ENCODE measurements around the gene SGMS1.

The SGMS1 gene

DNA sequence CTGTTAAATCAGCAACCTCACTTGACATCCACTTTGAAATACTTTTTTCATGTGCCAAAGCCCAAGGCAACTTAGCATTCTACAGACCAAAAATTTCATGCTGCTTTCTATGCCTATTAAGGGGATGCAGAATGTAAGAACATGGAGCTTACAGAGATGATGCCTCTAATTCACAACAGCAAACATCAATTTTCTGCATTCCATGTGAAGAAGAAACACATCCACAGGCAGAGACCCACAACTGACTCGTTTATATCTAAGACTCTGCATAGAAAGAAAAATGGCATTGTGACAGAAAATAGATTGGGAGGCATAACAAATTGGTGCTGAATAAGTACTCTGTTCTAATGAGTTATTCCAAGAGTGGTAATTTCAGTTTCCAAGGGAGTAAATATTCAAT is 107.6 kb downstream of the SGMS1 start:
- no peak overlapping the region for H4K91ac ChIP-seq (ENCODE audit: low read length)
- H3K9ac ChIP-seq (ENCODE audit: low read length) = no peak overlapping the region
- no peak overlapping the region for H3K4ac ChIP-seq (ENCODE audit: low read depth in 1 of 2, low read length in 2 of 2)
- no peaks in the 10 kb centered on the region for H3K36me3 ChIP-seq (ENCODE audit: control insufficient read depth in 1 of 2, insufficient read depth in 2 of 2, low read depth in 1 of 2, low read length in 2 of 2)
- peaks cover 17% of the 10 kb centered on the region for H3K79me1 ChIP-seq (replicated peaks; ENCODE audit: low read length, poor library complexity, severe bottlenecking)
- no peak overlapping the region for H2AFZ ChIP-seq (ENCODE audit: low read depth, low read length)
- no peaks in the 10 kb centered on the region for H3K9me3 ChIP-seq (ENCODE audit: control insufficient read depth, low read length)
- H3K4me3 ChIP-seq (ENCODE audit: insufficient read depth in 1 of 2, low read depth in 1 of 2, low read length in 2 of 2) = no peak overlapping the region
- H3K18ac ChIP-seq (ENCODE audit: low read depth in 1 of 2, low read length in 2 of 2) = no peak overlapping the region
- no peak overlapping the region for H3K4me2 ChIP-seq (ENCODE audit: low read length, poor library complexity, severe bottlenecking)
- no peak overlapping the region for H2BK12ac ChIP-seq (ENCODE audit: low read length in 2 of 2)
- no peak overlapping the region for H2AK5ac ChIP-seq (ENCODE audit: low read length, severe bottlenecking)
- no peak overlapping the region for H3K23ac ChIP-seq (ENCODE audit: low read length in 2 of 2)
- no peak overlapping the region for H4K8ac ChIP-seq (ENCODE audit: low read length)
- no peaks in the 10 kb centered on the region for H3K4me1 ChIP-seq (ENCODE audit: control insufficient read depth, insufficient read depth, low read depth, low read length)
- no peak for DNase-seq
- H2BK120ac ChIP-seq (ENCODE audit: low read depth, low read length) = no peak overlapping the region
- H2BK15ac ChIP-seq (ENCODE audit: low read depth, poor library complexity, severe bottlenecking) = no peak overlapping the region
- H3K27me3 ChIP-seq (ENCODE audit: control insufficient read depth in 1 of 2, insufficient read depth in 1 of 2, low read length in 2 of 2) = no peaks in the 10 kb centered on the region
- H2BK5ac ChIP-seq (ENCODE audit: low read depth, low read length, poor library complexity, severe bottlenecking) = no peak overlapping the region
- no CpG with 5 or more reads among the region's 1 CpG for WGBS
- H3K14ac ChIP-seq (ENCODE audit: low read length in 2 of 2) = no peak overlapping the region
- H3K27ac ChIP-seq (ENCODE audit: low read length, poor library complexity, severe bottlenecking) = no peak overlapping the region

DNA sequence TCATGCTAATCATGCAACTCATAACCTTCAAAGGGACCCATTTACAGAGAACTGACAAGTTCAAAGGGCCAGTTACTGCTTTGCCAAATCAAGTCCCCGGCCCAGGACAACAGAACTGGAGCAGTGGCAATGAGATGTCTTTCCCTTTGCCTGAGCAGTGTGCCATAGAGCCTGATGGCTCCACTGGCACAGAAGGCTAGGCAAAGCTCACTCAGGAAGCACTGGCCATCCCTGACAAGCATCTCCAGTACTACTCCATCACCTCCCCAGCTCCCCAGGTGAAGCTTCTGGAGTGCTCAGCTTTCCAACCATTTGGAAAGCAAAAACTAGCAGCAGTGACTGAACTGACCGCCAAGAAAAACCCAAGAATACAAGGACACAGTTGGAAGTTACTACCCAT is 108.3 kb downstream of the SGMS1 start:
- H3K4me1 ChIP-seq (ENCODE audit: control insufficient read depth, insufficient read depth, low read depth, low read length) = no peaks in the 10 kb centered on the region
- H3K9me3 ChIP-seq (ENCODE audit: control insufficient read depth, low read length) = no peaks in the 10 kb centered on the region
- H2BK15ac ChIP-seq (ENCODE audit: low read depth, poor library complexity, severe bottlenecking) = no peak overlapping the region
- peaks cover 15% of the 10 kb centered on the region for H3K79me1 ChIP-seq (replicated peaks; ENCODE audit: low read length, poor library complexity, severe bottlenecking)
- no peak overlapping the region for H3K4me3 ChIP-seq (ENCODE audit: insufficient read depth in 1 of 2, low read depth in 1 of 2, low read length in 2 of 2)
- no peak for DNase-seq
- H3K9ac ChIP-seq (ENCODE audit: low read length) = no peak overlapping the region
- no peak overlapping the region for H3K4me2 ChIP-seq (ENCODE audit: low read length, poor library complexity, severe bottlenecking)
- no peaks in the 10 kb centered on the region for H3K27me3 ChIP-seq (ENCODE audit: control insufficient read depth in 1 of 2, insufficient read depth in 1 of 2, low read length in 2 of 2)
- H3K14ac ChIP-seq (ENCODE audit: low read length in 2 of 2) = no peak overlapping the region
- no peak overlapping the region for H4K8ac ChIP-seq (ENCODE audit: low read length)
- no peak overlapping the region for H3K4ac ChIP-seq (ENCODE audit: low read depth in 1 of 2, low read length in 2 of 2)
- H3K36me3 ChIP-seq (ENCODE audit: control insufficient read depth in 1 of 2, insufficient read depth in 2 of 2, low read depth in 1 of 2, low read length in 2 of 2) = no peaks in the 10 kb centered on the region
- no peak overlapping the region for H3K18ac ChIP-seq (ENCODE audit: low read depth in 1 of 2, low read length in 2 of 2)
- H3K27ac ChIP-seq (ENCODE audit: low read length, poor library complexity, severe bottlenecking) = no peak overlapping the region
- no peak overlapping the region for H4K91ac ChIP-seq (ENCODE audit: low read length)
- no peak overlapping the region for H2BK5ac ChIP-seq (ENCODE audit: low read depth, low read length, poor library complexity, severe bottlenecking)
- 100% methylated on average over 2 of the region's 2 CpGs for WGBS
- no peak overlapping the region for H3K23ac ChIP-seq (ENCODE audit: low read length in 2 of 2)
- no peak overlapping the region for H2AFZ ChIP-seq (ENCODE audit: low read depth, low read length)
- H2BK12ac ChIP-seq (ENCODE audit: low read length in 2 of 2) = no peak overlapping the region
- H2BK120ac ChIP-seq (ENCODE audit: low read depth, low read length) = no peak overlapping the region
- H2AK5ac ChIP-seq (ENCODE audit: low read length, severe bottlenecking) = no peak overlapping the region

DNA sequence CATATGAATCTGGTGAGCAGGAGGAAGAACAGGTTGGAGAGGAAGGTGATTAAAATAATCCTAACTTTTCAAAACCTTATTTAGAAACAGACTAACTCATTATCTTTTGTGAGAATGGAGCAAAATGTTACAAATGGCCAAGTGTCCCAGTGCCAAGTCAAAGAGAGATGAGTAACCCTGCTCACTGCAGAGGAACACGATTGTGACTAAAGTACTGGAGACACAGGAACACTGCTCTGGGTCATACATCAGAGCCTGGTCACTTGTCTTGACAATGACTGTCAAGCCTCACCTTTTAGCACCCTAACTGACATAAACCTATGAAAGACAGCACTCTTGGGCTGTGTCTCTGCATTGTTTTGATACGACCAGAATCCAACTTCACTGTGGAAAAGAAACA is 108.8 kb downstream of the SGMS1 start:
- Histone ChIP-seq H3K27ac (ENCODE audit: low read length, poor library complexity, severe bottlenecking) (no peak overlapping the region), H2AFZ (ENCODE audit: low read depth, low read length) (no peak overlapping the region), H3K18ac (ENCODE audit: low read depth in 1 of 2, low read length in 2 of 2) (no peak overlapping the region), H3K27me3 (ENCODE audit: control insufficient read depth in 1 of 2, insufficient read depth in 1 of 2, low read length in 2 of 2) (no peaks in the 10 kb centered on the region), H3K4me3 (ENCODE audit: insufficient read depth in 1 of 2, low read depth in 1 of 2, low read length in 2 of 2) (no peak overlapping the region), H3K9ac (ENCODE audit: low read length) (no peak overlapping the region), H4K8ac (ENCODE audit: low read length) (no peak overlapping the region), H3K23ac (ENCODE audit: low read length in 2 of 2) (no peak overlapping the region), H3K4ac (ENCODE audit: low read depth in 1 of 2, low read length in 2 of 2) (no peak overlapping the region), H2BK5ac (ENCODE audit: low read depth, low read length, poor library complexity, severe bottlenecking) (no peak overlapping the region), H3K79me1 (replicated peaks; ENCODE audit: low read length, poor library complexity, severe bottlenecking) (peaks cover 14% of the 10 kb centered on the region), H3K4me2 (ENCODE audit: low read length, poor library complexity, severe bottlenecking) (no peak overlapping the region), H4K91ac (ENCODE audit: low read length) (no peak overlapping the region), H2AK5ac (ENCODE audit: low read length, severe bottlenecking) (no peak overlapping the region), H2BK120ac (ENCODE audit: low read depth, low read length) (no peak overlapping the region), H3K14ac (ENCODE audit: low read length in 2 of 2) (no peak overlapping the region), H2BK15ac (ENCODE audit: low read depth, poor library complexity, severe bottlenecking) (no peak overlapping the region), H3K36me3 (ENCODE audit: control insufficient read depth in 1 of 2, insufficient read depth in 2 of 2, low read depth in 1 of 2, low read length in 2 of 2) (no peaks in the 10 kb centered on the region), H3K9me3 (ENCODE audit: control insufficient read depth, low read length) (no peaks in the 10 kb centered on the region), H2BK12ac (ENCODE audit: low read length in 2 of 2) (no peak overlapping the region), H3K4me1 (ENCODE audit: control insufficient read depth, insufficient read depth, low read depth, low read length) (no peaks in the 10 kb centered on the region)
- 84% methylated on average over 2 of the region's 2 CpGs for WGBS
- DNase-seq = no peak

DNA sequence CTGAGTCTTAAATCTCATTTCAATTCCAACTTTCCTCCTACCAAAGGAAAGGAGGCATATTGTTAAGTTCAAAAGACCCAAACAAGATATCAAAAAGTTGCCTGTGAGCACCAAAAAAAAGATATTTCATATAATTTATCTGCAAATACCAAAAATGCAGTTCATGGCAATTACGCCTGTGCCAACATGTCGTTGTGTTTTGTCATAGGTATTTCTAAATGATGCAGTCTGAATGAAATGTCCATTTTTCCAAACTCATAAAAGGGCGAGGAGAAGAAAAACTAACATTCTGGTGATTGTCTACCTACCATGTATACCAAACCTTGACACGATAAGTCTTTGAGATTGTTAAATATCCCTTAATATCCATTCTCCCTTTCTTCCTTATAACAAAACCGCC is 109.8 kb downstream of the SGMS1 start:
- no peaks in the 10 kb centered on the region for H3K9me3 ChIP-seq (ENCODE audit: control insufficient read depth, low read length)
- no peak overlapping the region for H3K27ac ChIP-seq (ENCODE audit: low read length, poor library complexity, severe bottlenecking)
- no peak overlapping the region for H3K18ac ChIP-seq (ENCODE audit: low read depth in 1 of 2, low read length in 2 of 2)
- H3K14ac ChIP-seq (ENCODE audit: low read length in 2 of 2) = no peak overlapping the region
- no peak overlapping the region for H2AFZ ChIP-seq (ENCODE audit: low read depth, low read length)
- no peaks in the 10 kb centered on the region for H3K36me3 ChIP-seq (ENCODE audit: control insufficient read depth in 1 of 2, insufficient read depth in 2 of 2, low read depth in 1 of 2, low read length in 2 of 2)
- no peaks in the 10 kb centered on the region for H3K4me1 ChIP-seq (ENCODE audit: control insufficient read depth, insufficient read depth, low read depth, low read length)
- no peak overlapping the region for H3K23ac ChIP-seq (ENCODE audit: low read length in 2 of 2)
- H2BK5ac ChIP-seq (ENCODE audit: low read depth, low read length, poor library complexity, severe bottlenecking) = no peak overlapping the region
- H3K79me1 ChIP-seq (replicated peaks; ENCODE audit: low read length, poor library complexity, severe bottlenecking) = peaks cover 14% of the 10 kb centered on the region
- H4K91ac ChIP-seq (ENCODE audit: low read length) = no peak overlapping the region
- WGBS = 97% methylated on average over 3 of the region's 5 CpGs
- H3K27me3 ChIP-seq (ENCODE audit: control insufficient read depth in 1 of 2, insufficient read depth in 1 of 2, low read length in 2 of 2) = no peaks in the 10 kb centered on the region
- H3K4me2 ChIP-seq (ENCODE audit: low read length, poor library complexity, severe bottlenecking) = no peak overlapping the region
- no peak overlapping the region for H4K8ac ChIP-seq (ENCODE audit: low read length)
- H3K9ac ChIP-seq (ENCODE audit: low read length) = no peak overlapping the region
- H2BK12ac ChIP-seq (ENCODE audit: low read length in 2 of 2) = no peak overlapping the region
- no peak overlapping the region for H2BK120ac ChIP-seq (ENCODE audit: low read depth, low read length)
- no peak overlapping the region for H3K4ac ChIP-seq (ENCODE audit: low read depth in 1 of 2, low read length in 2 of 2)
- no peak overlapping the region for H2AK5ac ChIP-seq (ENCODE audit: low read length, severe bottlenecking)
- H2BK15ac ChIP-seq (ENCODE audit: low read depth, poor library complexity, severe bottlenecking) = no peak overlapping the region
- H3K4me3 ChIP-seq (ENCODE audit: insufficient read depth in 1 of 2, low read depth in 1 of 2, low read length in 2 of 2) = no peak overlapping the region
- no peak for DNase-seq
